Medulla oblongata (tissue), 1 donor: ENCODE data around the gene GRB14.
"Not testable (repeated sequence)": the region's sequence is repeated elsewhere in the genome, so short reads cannot be mapped to it uniquely, and the experiment has no call there.

ENCODE experiments used
- DNase-seq: peaks from one replicate; pipeline ENCODE4 v3.0.0-alpha.2; 2015; ENCODE audit errors: extremely low spot score

Gene GRB14

GRCh38 chr2:164620873-164621763 is at the start of gene GRB14:
Gene GRB14 (minus strand): TSS chr2:164621482. CDS start chr2:164621309, 173 bp downstream.
- DNase-seq: peak; percentile 11

- DNase-seq: no peak
These were observed 48.0 kb upstream of the GRB14 start for GRCh38 chr2:164669291-164669690.

GRCh38 chr2:164667566-164667965 is 46.3 kb upstream of the GRB14 start:
- DNase-seq: no peak

GRCh38 chr2:164664070-164664469 is 42.8 kb upstream of the GRB14 start:
- DNase-seq: no peak

- no peak for DNase-seq
These were observed 41.8 kb upstream of the GRB14 start for GRCh38 chr2:164662868-164663631.

GRCh38 chr2:164662066-164662465 is 40.8 kb upstream of the GRB14 start:
- no peak for DNase-seq

- no peak for DNase-seq
These were observed 40.1 kb upstream of the GRB14 start for GRCh38 chr2:164661349-164661748.

GRCh38 chr2:164657129-164657528 is 35.8 kb upstream of the GRB14 start:
- no peak for DNase-seq

- DNase-seq: no peak
These were observed 34.5 kb upstream of the GRB14 start for GRCh38 chr2:164655750-164656149.

- DNase-seq: no peak
These were observed 34.1 kb upstream of the GRB14 start for GRCh38 chr2:164655336-164655735.

GRCh38 chr2:164651361-164651760 is 30.1 kb upstream of the GRB14 start:
- no peak for DNase-seq

GRCh38 chr2:164644036-164644700 is 22.9 kb upstream of the GRB14 start:
- no peak for DNase-seq

GRCh38 chr2:164642946-164643555 is 21.8 kb upstream of the GRB14 start:
- no peak for DNase-seq

GRCh38 chr2:164642268-164642667 is 21.0 kb upstream of the GRB14 start:
- no peak for DNase-seq

- DNase-seq: not testable (repeated sequence)
These were observed 7.0 kb upstream of the GRB14 start for GRCh38 chr2:164628319-164628718.

GRCh38 chr2:164625378-164625971 is 4.2 kb upstream of the GRB14 start:
- no peak for DNase-seq

- DNase-seq: no peak
These were observed 3.0 kb upstream of the GRB14 start for GRCh38 chr2:164624316-164624715.

- no peak for DNase-seq
These were observed 1.2 kb upstream of the GRB14 start for GRCh38 chr2:164622338-164623106.

- no peak for DNase-seq
These were observed 453 bp upstream of the GRB14 start for GRCh38 chr2:164621764-164622105.

GRCh38 chr2:164620457-164620856 is 825 bp downstream of the GRB14 start:
- no peak for DNase-seq

GRCh38 chr2:164617466-164617865 is 3.8 kb downstream of the GRB14 start:
- no peak for DNase-seq
